GM19372 (cell line): Measurements from ENCODE around the gene RASGRP1.

Experiments used
- ATAC-seq: cut with Tn5 transposase; IDR thresholded peaks from one replicate; pipeline ENCODE4 v1.9.1; 2021; ENCODE audit warnings: mild to moderate bottlenecking, low read depth, moderate library complexity; ENCODE audit not compliant: unreplicated experiment

Gene RASGRP1

DNA sequence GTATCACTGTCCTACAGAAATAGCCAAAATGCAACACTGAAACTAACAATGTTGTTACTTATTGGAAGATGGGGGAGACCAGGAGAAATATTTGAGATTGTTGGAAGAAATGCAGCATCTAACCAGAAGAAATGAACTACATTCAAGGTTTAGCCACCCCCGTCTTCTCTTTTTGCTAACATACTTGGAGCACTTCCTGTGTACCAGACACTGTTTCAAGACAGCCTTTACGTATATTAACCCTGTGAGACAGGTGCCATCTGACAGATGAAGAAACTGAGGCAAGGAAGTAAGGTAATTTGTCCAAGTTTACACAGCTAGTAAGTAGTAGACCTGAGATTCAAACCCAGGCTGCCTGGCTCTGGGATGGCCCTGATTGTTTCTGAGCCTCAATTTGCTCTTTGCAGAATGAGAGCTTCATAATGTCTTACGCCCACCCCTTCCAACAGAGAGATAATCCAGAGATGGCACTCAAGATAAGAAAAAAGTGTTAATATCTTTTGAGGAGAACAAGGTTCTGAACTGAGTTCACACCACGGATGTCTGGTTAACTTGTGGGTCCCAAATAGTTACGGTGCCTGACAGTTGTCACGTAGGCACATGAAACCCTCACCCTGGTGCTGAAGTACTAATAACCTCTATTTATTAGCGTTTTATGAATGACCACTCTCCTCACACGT is 26.1 kb downstream of the RASGRP1 start:
- ATAC-seq: no peak

DNA sequence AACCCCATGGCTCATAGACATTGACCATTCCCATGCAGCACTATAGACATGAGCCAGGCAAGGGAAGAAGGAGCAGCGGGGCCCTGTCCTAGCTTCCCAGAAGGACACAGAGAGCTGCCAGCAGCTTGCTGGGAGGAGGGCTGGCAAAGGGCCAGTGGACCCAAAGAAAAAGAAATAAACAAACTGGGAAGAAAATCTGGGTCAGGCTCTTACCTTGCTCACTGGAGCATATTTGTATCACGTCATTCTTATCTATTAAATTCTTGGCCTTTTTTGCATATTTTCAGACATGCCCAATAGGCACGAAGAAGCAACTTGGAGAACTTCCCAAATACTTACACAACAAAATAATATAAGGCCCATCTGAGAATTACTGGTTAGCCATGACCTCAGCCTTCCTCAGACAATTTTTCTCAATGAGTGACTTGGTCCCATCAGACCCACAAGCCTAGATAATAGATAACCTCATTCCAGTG is 28.4 kb downstream of the RASGRP1 start:
- ATAC-seq: no peak

DNA sequence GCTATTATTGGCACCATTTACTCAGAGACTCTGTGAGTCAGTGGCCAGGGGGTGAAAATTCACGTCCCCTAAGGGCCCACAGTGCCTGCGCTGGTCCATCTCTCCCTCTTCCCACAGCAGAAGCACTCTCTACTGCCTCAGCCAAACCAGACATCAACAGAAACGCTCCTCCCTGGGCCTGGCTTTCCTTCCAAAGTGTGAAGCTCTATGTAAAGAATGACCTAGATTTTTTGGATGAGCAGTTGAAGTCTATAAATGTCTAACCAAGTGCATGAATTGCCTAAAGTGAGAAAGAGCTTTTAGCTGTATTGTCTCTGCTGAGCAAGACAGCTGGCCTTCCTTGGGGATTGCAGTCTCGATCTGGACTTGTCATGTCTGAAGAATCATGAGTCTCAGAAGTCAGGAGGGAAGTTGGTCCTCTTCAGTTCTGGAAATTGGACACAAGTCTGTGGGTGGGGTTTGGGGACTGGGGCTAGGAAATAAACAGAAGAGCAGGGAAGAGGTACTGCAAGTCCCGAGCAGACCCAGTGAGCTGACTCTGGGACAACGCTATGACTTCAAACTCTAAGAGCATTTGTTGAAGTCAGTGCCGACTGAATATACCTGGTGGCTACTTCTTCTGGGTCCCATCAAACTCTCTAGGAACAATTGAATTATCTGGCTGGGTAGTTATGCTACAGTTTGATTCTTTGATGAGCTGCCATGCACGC is 29.0 kb downstream of the RASGRP1 start:
- ATAC-seq: no peak

DNA sequence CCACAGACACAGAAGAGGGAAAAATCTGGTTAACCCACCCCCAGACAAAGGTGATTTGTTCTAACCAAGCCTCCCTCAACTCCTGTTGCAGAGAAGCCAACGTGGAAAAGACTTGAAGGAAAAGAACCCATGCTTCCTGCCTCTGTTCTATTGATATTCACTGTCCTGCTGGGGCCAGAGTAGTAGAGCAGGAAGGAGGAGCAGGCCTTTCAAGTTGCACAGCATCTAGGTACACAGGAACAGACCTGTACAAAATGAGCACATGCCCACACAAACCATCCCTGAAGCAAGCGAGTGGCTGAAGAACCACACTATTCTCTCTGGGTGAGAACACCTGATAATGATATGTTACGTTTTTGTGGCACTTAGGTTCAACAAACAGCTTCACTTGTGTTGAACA is 29.9 kb downstream of the RASGRP1 start:
- ATAC-seq: no peak

DNA sequence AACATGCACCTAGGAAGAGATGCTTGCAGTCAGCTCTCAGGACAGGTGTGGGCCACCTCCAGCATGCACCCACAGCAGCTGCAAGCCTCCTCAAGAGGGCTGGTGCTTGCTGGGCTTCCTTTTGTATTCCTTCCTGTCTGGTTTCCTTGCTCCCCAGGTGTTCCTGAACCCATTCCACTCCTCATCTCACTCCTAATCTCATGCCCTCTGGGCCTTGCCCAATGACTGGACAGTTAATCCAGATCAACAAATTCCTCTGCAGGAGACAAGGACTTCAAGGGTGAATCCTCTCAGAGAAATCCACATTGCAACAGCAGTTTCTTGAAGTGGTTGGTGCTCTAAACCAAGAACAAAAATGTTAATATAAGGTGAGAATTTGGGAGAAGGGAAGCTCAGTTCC is 30.7 kb downstream of the RASGRP1 start:
- no peak for ATAC-seq

DNA sequence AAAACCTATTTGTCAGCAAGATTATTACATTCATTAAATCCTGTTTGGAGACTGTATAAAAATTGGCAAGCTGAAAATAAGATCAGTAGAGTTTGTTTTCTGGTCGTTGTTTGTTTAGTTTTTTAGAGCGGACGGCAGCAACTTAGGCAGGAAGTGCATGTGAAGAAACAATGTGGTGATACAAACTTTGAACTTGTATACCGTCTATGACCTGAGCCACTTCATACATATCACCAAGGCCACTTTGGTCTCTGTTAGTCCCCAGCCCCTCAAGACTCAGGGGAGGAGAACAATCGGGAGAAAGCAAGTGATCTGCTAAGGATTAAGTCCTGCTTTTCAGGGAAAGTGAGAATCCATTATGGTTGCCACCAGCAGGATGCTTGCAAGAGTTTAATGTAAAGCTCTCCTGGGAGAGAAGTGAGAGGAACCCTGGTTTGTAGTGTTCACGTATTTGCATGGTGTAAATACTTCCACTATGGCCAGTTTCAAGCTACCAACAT is 31.1 kb downstream of the RASGRP1 start:
- no peak for ATAC-seq

DNA sequence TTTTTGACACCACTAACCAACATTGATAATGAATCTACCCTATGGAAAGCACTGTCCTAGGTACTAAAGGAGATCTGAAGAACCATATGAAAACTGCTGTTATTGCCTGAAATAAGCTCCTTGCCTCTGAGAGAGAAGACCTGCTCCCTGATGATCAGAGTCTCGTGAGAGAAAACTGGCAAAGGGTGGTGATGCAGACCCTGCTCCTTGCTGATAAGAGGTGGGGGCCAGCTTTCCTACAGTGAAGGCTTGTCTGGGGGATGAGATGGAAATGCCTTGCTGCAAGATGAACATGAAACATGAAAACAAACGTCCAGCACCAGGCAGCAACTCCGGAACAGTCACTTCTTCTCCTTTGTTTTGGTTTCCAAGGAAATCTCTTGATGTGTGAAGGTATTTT is 31.9 kb downstream of the RASGRP1 start:
- no peak for ATAC-seq

DNA sequence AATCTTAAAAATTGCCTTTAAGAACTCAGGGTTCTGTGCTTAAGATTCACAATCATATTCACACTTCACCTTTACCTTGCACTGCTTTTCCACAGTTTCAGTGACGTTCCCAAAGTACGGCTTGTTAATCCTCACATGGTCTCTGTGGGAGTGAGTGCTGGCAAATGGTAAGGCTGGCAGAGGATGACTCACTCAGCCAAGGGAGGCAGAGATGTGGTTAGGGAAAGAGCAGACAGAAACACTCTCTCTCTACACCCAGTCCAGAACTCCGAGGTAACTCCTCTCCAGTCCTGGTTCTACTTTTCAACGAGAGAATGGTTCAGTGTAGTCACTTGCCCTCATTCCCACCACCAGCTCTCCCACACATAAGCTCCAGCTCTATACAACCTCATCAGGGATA is 33.1 kb downstream of the RASGRP1 start:
- ATAC-seq: no peak

DNA sequence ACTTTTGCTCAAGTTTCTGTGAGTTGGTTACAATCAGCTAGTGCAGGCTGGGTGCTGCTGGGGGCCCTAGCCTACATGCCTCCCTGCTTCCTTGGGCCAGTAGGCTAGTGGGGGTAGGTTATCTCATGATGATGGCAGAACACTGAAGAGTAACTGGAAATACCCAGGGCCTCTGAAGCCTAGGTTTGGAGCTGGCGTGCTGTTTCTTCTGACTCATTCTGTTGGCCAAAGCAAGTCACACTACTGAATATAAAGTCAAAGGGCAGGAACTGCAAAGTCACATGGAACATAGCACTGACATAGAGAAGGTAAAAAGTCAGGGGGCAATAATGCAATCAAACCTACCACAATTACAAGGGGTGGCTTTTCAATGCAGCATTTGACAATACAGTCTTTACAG is 34.5 kb downstream of the RASGRP1 start:
- no peak for ATAC-seq

DNA sequence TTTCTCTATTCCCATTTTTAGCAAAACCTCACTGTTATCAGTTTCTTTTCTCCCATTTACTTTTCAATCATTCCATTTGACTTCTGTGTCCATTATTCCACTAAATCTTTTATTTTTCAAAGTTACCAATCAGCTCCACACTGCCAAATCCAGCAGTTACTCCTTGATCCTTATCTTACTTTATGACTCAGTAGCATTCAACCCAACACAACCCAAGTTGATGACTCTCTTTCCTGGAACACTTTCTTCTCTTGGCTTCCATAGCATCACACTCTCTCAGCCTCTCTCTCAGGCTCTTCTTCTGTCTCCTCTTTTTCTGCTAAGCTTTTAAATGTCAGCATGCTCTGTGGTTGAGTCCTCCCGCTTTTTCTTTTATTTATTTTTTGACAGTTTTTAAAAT is 36.3 kb downstream of the RASGRP1 start:
- ATAC-seq: no peak

DNA sequence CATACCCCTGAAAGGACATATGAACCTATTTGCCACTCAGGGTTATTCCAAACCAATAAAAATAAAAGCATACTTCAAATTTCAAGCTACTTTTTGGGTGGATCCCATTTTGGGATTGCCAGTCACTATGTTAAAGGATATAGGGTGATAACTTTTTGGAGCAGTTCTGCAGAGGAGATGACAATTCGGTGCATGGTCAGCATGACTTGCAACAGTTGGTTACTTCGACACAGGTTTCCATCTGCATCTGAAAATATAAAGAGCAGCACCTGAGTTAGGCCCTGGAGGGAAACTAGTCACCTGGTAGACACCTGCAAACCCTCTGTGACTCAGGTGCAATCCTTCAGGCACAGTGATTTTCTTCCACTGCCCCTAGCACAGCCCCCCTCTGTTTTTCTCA is 38.5 kb downstream of the RASGRP1 start:
- ATAC-seq: no peak

DNA sequence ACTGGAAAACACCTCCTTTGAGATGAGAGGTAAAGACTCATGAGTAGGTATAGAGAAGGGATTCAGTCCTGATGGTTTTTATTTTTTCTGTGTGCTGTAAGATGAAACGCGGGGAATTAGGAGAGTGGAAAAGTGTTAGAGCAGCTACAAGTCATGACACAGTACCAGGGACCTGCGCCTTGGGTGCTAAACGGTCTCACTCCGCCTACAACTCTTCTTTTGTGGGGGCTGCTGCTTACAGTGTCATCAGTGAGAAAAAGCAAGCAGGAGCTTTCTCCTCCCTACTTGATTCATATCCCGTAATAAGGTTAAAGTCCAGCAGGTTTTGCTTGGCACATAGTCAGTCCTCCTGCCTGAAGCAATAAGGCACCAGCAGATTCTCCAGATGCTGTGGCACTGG is 39.1 kb downstream of the RASGRP1 start:
- ATAC-seq: no peak

DNA sequence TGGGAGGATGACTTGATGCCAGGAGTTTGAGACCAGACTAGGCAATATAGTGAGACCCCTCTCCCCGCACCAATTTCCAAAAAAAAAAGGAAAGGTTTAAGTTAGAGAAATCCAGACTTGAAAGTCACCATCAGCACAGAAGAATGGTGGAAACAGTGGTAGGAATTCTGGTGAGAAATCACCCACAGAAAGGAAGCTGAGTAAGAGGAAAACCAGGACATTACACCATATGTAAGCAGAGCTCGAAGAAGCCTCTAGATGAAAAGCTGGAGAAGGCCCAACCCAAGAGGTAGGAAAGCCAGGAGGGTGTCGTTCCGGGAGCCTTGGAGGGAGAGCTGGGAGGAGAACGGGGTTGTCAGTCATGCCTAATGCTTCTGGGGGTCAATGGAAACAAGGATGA is 40.5 kb downstream of the RASGRP1 start:
- ATAC-seq: no peak

DNA sequence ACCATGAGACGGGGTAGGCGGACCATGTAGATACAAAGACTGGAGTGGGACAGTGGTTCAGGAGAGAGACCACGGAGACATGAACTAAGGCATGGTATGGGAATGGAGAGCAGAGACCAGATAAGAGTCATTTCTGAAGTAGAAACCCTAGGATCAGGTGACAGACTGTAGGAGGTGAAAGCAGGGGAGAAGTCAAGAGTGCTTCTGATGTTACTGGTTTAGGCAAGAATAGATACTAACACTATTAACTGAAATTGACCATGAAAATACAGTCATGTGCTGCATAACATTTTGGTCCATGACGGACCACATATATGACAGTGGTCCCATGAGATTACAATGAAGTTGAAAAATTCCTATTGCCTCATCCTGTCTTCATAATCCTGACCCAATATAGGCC is 41.7 kb downstream of the RASGRP1 start:
- no peak for ATAC-seq

DNA sequence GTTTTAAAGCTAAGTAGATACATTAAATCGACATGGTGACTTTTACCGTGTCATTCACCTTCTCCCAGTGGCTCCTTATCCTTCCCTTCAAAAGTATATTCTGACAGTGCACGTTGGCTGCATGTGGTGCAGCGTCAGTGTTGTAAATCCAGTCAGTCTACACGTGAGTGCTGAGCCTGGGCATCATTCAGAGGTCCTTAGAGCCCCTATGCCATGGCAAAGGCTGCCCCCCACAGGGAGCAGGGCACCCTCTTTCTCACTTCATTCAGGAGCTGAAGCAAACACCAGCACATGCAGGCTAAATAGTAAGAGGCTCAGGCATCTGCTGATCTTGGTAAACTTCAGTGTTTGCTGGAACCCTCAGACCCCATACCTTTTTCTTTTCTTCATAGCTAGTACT is 43.3 kb downstream of the RASGRP1 start:
- no peak for ATAC-seq

DNA sequence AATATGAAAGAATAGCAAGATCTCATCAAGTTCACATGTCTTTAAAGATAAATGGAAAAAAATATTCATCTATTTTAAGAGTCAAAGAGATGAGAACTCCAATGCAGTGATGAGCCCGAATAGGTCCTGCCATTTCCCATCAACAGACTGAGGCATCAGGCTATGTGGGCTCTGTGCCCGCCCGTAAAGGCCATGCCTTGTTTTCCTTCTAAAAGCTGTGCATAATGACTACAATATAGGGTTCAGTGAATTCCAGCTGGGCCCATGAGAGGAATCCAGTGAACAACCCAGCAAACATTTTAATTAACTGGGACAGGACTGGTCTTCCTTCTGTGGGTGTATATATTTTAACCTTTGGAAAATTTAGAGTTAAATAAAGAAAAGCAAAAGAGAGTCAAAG is 44.6 kb downstream of the RASGRP1 start:
- no peak for ATAC-seq

DNA sequence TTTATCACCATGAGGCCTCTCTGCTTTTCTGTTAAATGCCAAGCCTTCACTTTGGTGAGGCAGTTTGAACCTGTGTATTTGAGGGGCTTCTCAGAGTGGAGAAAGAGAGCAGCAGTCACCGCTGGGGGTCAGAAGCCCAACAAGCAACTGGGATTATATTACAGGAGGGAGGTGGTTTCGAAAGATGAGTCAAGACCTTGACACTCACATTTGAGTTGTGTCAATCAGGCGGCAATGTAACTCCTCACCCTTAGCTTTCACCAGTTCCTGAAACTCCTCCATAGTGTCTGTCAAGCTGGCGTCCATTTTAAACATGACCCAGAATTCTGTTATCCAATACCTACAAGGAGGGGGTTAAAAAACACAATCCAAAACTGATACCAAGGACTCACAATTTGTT is 46.5 kb downstream of the RASGRP1 start:
- no peak for ATAC-seq

DNA sequence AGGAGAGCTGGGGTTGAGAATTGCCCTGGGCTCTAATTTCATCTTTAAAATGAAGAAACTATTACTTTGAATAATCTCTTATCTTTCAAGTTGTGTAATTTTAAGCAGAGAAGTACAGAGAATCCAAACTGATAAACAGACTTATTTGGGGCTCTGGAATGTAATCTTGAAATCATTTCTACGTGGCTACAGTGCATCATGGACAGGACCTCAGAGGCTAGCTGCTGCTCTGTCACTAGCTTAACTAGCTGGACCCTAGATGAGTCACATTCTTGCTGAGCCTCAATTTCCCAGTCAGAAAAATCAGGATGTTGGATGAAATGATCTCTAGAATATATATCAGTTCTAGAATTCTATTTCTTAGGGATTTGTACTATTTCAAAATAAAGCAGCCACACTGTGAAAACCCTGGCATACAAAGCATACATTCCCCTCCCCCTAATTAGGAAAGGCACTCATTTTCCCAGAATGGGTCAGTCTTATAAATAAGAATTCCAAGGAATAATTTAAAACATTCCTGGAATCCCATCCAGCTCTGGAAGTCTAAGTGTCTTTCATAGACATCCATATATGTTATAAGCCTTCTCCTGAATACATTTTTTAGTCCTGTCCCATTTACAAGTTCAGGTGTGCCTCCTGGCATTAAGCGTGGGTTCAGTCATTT is 47.2 kb downstream of the RASGRP1 start:
- no peak for ATAC-seq

DNA sequence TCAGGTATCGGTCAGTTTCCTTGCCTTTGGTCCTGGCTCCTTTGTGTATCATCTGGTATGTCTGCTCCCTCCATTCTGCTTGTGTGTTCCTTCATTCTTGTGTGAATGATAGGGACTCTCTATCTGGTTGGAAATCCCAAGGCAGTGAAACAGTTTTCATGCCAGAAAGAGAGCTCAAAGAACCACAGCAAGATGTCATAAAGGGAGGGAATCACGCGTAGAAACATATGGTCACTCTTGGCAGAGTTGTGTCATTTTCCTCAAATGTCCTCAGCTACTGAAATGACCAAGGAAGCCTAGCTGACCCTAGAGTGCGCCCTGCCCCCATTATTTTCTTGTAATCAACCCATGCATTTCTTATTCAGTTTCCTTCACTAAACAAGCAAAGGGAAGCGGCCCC is 48.0 kb downstream of the RASGRP1 start:
- no peak for ATAC-seq

DNA sequence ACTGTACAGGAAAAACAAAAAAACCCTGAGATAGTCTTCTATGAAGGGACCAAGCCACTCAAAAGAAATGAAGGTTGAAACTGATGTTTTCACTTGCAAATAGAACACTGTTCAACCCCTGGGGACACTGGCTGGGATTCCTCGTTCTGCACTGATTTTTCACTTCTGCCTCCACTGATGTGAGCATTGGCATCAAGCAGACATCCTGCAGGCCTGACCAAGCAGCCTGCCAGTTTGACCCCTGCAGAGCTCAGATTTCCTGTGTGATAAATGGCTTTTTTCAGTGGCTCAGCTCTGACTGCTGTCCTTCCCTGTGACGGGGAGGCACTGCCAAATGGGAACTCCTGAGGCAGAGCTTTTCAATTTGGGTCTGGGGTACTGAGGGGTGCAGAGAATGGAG is 50.0 kb downstream of the RASGRP1 start:
- no peak for ATAC-seq

DNA sequence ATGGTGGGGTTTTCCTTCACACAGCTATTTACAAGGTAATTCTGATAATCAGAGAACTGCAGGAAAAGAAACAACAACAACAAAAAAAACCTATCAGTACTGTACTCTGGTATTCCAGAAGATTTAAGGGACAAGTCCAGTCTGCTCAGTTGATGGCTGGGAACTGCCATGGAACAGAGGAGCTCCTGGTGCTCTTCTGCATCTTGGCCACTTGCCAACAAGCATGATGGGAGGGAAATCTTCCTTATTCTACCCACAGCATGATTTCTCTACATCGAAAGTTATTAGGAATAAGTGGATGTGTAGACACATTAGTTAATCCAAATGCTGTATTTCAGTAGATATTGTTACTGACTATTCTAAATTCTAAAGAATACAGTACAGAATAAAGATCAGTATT is 51.7 kb downstream of the RASGRP1 start:
- ATAC-seq: no peak

DNA sequence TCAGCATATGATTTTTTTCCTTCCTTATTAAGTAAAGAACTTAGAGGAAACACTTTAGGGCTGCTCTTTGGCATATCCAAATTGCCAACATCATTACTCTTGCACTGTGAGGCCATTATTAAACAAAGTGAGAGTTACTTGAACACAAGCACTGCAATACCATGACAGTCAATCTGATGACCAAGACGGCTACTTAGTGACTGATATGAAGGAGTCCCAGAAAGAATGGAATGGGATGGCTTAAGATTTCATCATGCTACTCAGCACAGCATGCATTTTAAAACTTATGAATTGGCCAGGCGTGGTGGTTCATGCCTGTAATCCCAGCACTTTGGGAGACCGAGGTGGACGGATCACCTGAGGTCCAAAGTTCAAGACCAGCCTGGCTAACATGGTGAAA is 55.5 kb downstream of the RASGRP1 start:
- ATAC-seq: no peak
